ENCODE results near the gene ITLN2.
"Not testable (repeated sequence)": the region's sequence is repeated elsewhere in the genome, so short reads cannot be mapped to it uniquely, and the experiment has no call there.

Gene ITLN2

GRCh38 chr1:160905617-160905989 is 49.0 kb downstream of the ITLN2 start:
- no peak for DNase-seq (ENCODE audit: low spot score)

- DNase-seq (ENCODE audit: low spot score): no peak
Observed at GRCh38 chr1:160904783-160905616, 49.6 kb downstream of the ITLN2 start.

GRCh38 chr1:160902251-160902650 is 52.4 kb downstream of the ITLN2 start:
- DNase-seq (ENCODE audit: low spot score): not testable (repeated sequence)

GRCh38 chr1:160901768-160902167 is 52.8 kb downstream of the ITLN2 start:
- no peak for DNase-seq (ENCODE audit: low spot score)

GRCh38 chr1:160900683-160901082 is 53.9 kb downstream of the ITLN2 start:
- not testable (repeated sequence) for DNase-seq (ENCODE audit: low spot score)
